MV-4-11 (cell line): ENCODE measurements around the gene MAJIN.
A peak's percentile ranks its signal among the peaks of the same experiment; 100 is the strongest.
"Not testable (repeated sequence)": the region's sequence is repeated elsewhere in the genome, so short reads cannot be mapped to it uniquely, and the experiment has no call there.

Source experiments
- DNase-seq: peaks from one replicate; lab custom pipeline; 2025; lab: John Stamatoyannopoulos, UW

The MAJIN gene, protein sequence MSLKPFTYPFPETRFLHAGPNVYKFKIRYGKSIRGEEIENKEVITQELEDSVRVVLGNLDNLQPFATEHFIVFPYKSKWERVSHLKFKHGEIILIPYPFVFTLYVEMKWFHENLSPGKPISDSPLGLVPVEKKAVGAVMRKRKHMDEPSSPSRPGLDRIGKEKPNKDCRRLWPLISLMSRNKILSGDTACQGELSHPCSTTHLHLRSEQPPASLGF

DNA sequence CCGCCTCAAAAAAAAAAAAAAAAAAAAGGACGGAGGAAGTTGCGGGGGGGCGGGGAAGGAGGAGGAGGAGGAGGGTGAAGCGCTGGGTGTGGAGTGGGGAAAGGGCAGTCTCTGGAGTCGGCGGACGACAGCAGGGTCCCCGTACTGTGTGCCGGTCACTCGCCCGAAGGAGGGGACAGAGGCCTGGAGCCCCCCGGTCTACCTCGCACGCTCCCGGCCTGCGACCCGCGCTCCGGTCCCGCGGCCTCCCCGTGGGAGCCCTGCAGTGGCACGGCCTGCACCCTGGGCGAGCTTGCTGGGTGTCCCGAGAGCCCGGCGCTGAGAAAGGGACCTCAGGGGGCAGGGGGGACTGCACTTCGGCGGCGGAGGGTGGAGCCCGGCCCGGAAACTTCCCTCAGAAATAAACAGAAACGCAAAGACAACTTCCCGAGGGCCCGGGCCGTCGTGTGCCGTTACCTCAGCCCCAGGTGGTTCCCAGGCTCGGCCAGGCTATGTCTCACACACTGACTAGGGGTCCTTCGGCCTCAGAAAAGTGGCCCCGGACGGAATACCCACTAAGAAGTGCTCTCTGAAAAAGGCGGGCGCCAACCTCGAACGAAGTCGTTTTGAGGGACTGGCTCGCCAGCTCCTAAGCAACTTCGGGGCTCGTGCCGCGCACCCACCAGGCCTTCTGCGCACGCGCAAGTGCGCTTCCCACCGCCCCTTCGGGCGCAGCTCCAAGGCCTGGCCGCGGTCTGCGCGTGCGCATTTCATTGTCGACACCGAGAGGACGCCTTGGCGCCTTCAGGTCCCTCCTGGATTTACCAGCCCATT lies at the start of gene MAJIN:
Gene MAJIN (minus strand): TSS at position 688 of the 813 bp plus-strand sequence. CDS start 12,703 bp downstream, outside the sequence.
- DNase-seq, result peak; percentile 53

DNA sequence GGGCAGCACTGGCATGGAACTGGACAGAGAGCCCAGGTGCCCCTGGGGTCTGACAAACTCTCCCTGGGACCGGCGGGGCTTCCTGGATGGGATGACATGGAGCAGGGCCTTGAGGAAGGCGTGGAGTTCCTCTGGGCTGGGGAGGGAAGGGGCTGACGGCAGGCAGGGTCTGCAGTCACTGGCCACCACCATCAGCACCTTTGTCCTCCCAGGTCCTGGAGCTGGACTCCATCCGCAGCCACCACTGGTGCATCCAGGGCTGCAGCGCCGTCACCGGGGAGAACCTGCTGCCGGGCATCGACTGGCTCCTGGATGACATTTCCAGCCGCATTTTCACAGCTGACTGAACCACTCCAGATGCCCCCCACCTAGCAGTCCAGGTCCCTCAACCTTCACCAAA lies 49.6 kb upstream of the MAJIN start:
- no peak for DNase-seq

DNA sequence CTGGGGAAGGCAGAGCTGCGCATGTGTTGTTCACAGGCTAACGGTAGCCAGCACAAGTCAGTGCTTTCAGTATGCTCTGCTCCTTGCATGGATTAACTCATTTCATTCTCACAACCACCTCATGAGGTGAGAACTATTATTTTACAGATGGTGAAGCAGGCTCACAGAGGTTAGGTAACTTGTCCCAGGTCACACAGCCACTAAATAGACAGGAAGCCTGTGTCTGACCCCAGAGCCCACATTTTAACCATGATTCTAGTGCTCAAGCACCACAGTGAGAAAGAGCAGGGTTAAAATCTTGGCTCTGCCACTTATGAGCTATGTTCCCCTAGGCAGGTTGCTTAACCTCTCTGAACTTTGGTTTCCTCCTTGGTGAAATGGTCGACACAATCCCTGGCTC lies 49.1 kb upstream of the MAJIN start:
- no peak for DNase-seq

DNA sequence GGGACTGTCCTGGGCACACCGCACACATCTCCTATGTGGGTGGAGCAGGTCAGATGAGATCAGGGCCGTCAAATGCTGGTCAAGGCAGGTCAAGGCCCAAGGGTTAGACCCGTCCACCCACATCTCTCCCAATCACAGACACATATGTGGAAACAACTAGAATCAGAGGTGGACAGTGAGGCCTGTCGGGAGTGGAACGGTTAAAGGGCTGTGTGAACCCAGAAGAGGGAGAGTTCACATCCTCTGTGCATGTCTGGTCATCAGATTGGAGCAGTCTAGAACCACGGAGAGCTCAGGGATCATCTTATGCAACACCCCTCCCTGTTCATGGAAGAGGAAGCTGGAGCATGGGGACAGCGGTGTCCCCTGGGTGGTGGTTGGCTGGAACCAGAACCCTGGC lies 47.9 kb upstream of the MAJIN start:
- DNase-seq, result no peak

DNA sequence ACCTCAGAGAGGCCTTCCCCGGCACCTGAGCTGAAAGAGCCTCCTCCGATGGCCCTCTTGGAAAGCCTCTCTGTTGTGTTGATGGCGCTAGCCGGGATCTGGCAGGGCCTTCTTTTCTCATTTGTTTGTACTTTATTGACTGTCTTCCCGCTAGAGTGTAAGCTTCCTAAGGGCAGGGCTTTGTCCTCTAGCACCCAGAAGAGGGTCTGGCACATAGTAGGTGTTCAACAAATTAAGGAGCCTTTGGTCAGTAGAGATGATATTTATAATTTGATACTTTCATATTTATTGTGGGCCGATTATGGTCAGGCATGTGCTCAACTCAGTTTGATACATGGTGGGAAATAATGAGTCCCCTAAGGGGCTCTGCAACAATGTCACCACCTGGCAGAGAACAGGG lies 46.0 kb upstream of the MAJIN start:
- DNase-seq, result no peak

DNA sequence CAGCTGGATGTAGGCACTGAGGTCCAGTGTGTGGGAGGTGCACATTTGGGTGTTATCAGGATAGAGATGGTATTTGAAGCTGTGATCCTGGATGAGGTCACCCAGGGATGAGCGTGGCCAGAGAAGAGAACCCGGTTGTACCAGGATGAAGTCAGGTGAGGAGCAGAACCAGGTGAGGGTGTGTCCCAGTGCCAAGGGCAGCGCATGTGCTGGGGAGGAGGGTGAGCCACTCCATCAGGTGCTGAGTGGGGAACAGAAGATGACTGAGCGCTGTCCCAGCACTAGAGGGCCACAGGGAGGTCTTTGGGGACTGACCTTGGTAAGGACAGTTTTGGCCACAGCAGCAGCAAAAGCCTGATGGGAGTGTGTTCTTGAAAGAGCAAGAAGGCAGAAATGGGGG lies 44.8 kb upstream of the MAJIN start:
- DNase-seq, result no peak

DNA sequence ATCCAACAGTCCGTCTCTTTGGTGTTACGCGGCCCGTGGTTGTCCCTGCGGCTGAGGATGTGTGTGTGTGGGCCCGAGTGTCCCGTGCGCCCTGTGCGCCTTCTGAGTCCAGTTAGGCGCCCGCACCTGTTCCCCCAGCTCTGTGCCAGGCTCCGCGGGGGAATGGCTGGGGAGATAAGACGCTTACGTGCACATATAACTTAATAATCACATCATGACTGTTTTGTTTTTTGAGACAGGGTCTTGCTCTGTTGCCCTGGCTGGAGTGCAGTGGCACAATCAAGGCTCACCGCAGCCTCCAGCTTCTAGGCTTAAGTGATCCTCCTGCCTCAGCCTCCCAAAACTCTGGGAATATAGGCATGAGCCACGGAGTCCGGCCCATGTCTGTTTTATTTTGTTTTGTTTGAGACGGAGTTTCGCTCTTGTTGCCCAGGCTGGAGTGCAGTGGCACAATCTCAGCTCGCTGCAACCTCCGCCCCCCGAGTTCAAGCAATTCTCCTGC lies 42.9 kb upstream of the MAJIN start:
- no peak for DNase-seq

DNA sequence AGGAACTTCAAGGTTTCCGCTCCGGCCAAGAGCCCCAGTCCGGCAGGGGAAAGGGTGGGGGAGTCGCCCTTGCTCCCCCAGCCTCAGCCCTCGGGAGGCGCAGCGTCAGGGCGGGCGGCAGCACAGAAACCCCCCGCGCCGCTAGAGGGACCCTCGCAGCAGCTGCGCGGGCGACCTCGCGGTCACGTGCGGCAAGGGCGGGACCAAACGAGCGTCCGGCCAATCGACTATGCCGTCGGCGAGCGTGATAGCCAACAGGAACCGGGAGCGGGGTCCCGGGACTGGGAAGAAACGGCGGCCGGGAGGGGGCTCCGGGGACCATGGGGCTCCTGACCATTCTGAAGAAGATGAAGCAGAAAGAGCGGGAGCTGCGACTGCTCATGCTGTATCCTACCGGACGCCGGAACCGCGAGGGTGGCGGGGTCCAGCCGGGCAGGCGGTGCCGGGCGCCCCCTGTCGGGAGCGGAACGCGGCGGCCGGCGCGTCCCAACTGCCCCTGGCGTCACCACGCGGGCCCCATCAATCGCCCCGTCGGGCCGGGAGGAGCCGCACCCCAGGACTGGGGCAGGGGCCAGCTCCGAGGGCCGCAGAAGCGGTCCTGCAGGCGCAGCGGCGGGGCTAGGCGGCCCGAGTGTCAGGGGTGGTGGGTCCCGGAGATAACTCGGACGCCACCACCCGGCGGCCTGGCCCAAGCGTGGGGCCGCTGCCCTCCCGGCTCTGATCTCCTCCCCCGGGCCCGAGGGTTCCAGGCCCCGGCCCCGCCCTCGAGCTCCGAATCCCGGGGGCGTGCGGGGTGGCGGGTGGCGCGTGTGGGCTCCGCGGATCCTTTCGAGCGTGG lies 42.2 kb upstream of the MAJIN start, which contains the start of gene ARL2:
Gene ARL2 (plus strand): TSS at position 273 of the 838 bp plus-strand sequence. CDS start 48 bp downstream, at position 321.
- peak; percentile 86 for DNase-seq

DNA sequence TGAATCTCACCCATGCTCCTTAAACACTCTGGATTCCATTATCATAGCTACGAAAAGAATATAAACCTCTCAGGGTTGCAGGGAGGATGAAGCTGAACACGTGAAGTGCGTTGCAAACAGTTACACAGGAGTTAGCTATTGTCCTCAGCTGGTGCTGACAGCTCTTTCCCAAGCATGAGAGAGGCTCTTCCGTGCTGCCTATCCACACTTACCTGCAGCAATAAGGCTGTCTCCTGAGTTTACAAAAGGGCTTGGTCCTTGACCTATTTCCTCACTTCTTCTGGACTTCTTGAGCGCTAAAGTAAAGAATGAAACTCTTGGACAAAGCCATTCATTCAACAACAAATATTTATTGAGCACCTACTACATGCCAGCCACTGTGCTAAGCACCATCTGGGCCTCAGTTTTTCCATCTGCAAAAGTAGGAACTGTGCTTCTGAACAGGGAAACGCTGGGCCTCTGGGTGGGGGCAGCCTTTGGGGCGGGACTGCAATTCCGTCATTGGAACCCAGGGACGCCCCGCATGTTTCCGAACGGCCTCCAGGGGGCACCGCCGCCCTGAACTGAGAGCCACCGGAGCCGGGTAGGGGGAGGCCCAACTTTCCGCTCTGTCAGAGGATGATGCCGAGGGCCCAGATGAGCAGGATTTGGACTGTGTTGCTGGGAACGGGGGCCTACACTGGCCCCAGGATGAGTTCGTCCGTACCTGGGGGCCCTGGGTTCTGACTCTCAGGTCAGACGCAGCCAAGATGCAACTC lies 41.4 kb upstream of the MAJIN start:
- DNase-seq, result peak; percentile 91

DNA sequence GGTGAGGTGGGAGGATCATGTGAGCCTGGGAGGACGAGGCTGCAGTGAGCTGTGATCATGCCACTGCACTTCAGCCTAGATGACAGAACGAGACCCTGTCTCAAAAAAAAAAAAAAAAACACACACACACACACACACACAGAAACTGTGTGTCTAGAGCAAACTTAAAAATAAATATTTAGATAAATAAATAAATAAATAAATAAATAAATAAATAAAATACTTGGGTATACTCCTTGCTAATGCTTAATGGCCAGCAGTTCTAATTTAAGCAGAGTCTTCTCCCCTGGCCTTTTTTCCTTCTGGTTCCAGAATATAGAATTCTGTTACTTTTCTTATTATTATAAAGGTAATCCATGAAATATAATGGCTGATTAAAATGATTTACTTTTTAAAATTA lies 37.0 kb upstream of the MAJIN start:
- DNase-seq, result no peak

DNA sequence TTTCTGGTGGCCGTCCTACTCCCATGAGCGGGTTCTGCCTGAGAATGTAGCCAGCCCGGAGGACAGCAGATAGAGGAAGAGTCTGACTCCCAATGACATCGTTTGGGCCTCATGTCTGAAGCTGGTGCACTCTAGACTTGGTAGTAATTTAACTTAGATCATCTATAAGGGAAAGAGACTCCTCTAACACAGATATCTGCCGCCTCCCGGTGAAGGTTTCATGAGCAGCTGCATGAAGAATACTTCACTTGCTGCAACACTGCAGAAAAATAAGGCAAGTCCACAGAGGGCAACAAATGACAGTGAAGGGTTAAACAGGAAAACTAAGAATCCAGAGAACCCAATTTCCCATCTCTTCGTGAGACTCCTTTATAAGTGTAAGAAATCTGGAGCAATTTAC lies 36.1 kb upstream of the MAJIN start:
- DNase-seq, result no peak

DNA sequence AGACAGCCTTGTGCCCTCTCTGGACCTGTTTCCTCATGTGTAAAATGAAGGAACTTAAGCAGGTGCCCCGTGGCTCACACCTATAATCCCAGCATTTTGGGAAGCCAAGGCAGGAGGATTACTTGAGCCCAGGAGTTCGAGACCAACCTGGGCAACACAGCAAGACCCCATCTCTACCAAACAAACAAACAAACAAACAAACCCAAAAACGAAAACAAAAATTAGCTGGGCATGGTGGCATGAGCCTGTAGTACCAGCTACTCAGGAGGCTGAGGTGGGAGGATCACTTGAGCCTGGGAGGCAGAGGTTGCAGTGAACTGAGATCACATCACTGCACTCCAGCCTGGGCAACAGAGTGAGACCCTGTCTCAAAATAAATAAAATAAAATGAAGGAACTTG lies 32.1 kb upstream of the MAJIN start:
- DNase-seq, result not testable (repeated sequence)

DNA sequence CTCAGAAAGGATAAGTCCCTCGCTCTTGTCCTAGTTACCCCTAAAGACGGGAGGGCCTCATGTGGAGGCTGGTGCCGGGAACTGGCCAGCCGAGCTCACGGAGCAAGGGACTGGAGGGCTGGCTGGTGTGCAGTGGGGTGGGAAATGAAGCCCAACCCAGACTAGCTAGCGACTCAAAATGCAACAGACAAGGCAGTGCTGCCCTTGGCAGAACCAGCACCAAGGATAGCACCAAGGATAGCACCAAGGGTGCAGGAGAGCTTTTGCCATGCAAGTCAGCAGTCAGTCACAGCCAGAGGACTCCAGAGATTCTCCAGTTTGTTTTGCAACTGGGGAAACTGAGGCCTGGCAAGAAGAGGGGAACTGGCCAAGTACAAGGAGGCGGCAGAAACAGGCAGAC lies 31.4 kb upstream of the MAJIN start:
- no peak for DNase-seq

DNA sequence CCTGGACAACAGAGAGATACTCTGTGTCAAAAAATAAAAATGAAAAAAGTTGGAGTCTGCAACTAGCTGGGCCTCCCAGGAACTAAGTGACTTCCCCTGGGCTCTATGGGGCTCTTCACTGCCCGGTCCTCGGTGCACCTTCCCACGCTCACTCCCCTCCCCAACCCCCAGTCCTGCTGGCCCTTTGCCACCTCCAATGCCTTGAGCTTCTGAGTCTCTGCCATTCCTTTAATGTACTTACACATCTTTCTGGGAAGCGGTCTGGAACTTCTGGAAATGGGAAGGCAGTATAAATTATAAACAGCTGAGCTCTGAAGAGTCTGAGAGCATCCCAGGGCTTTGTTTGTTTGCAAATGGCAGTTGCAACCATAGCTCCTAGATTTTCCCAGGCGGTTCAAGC lies 30.8 kb upstream of the MAJIN start:
- no peak for DNase-seq

DNA sequence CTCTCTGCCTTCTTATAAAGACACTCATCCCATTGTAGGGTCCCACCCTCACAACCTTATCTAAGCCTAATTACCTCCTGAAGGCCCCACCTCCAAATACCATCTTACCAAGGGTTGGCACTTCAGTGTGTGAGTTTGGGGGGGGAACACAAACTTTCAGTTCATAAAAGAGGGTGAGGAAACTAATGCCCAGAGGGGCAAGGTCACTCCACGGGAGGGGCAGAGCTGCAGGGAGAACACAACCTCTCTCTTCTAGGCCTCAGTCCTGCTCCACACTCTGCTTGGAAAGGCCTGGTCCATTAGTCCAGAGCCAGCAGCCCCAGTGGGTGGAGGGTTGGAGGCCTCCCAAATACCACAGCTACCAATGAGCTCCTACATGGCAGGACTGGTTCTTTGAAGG lies 27.6 kb upstream of the MAJIN start:
- no peak for DNase-seq

DNA sequence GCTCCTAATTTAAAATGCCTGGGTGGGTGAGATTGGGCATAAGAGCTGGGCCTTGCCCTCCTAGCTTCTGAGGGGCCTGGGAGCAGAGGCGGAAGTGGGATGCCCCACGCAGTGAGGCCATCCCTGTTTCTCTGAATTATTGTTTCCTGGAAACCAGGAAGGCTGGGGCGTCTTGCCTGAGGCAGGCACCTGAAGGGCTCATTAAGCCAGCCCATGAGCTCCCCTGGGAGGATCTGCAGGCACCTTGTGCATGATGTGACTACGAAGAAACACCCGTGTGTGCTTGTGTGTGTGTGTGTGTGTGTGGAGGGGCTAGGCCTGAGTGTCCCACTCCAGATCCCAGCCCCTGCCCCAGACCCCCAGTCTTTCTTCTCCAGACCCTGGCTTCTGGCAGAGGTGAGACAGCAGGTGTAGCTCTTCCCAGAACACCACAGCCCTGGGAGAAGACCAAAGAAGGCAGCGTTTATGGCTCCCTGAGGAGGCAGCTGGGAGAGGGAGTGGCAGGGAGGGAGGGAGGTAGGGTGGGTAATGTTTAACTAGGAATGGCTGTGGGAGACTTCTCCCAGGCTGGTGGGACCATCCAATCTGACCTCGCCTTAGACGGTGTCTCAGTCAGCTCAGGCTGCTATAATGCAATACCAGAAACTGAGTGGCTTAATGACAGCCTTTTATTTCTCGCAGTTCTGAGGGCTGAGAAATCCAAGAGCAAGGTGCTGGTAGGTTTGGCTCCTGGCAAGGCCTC lies 27.0 kb upstream of the MAJIN start:
- no peak for DNase-seq

DNA sequence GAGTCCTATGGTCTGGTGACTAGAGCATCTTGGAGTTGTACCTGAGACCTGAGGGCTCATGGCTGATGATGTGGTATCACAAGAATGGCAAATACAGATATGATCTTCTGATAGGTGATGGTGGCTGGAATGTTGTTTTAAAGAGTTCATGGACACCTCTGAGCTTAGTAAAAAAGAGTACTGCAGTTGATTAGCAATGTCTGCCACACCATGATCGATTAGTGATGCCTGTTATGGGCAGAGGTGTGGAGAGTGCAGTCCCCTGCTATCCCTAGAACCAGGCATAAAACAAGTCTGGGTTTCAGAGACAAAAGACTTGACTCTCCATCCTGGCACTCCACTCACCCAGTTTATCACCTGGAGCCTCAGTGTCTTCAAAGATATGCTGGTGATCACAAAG lies 26.2 kb upstream of the MAJIN start:
- DNase-seq, result no peak

DNA sequence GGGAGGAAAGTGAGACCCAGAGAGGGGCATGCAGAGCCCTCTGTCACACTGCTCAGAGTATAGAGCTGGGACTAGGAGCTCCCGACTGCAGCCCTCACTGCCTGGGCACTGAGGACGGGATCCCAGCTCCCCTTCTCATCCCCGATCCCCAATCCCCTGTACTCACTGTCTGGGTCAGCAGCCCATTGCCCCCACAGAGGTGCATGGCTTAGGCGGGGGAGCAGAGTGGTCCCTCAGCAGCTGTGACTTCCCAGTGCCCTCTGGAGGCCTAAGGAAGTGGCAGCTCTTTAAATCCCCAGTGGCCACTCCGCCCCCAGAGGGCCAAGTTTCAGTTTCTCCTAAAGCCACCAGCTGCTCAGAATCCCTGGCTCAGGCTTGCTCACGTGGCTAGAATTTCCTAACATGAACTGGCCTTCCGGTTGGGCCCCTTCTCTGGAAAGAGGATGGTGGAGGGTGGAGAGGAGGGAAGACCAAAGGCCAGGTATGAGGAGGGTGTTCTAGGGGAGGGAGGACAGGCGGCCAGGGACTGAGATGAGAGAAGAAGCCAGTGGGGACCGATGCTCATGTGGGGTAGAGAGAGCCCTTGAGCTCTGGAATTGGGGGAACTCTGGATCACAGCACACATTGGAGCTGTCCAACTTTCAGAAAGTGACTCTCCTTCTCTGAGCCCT lies 24.9 kb upstream of the MAJIN start, which contains the start of gene BATF2:
Gene BATF2 (minus strand): TSS at position 262 of the 671 bp plus-strand sequence. CDS start 57 bp downstream, at position 205.
- peak; percentile 84 for DNase-seq

DNA sequence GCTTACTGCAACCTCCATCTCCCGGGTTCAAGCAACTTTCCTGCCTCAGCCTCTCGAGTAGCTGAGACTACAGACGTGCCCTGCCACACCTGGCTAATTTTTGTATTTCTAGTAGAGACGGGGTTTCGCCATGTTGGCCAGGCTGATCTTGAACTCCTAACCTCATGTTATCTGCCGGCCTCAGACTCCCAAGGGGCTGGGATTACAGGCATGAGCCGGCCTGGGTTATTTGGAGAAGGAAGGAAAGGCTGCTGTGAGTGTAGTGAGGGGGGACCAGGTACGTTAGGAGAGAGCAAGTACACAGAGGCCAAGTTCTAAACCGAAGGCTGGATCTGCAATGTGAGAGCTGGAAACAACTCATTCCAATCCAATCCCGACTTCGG lies 24.4 kb upstream of the MAJIN start:
- no peak for DNase-seq

DNA sequence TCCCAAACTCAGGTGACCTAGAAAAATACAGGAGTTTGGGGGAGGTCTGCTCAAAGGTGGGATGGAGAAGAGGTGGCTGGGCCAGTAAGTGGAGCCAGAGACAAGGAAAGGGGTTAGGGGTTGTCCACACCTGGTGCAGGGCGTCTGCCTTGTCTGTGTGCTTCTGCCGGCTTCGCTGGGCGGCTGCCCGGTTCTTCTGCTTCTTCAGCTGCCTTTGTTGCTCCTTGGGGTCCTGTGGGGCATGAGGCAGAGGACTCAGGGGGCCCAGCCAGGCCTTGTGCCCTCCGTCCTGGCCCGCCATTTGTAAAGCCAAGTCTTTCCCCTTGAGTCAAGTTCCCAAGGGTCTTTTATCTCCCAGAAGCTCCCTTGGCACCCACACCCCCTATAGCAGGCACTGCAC lies 22.4 kb upstream of the MAJIN start:
- no peak for DNase-seq
